Measurements from ENCODE around the gene SLC16A1.

- TF ChIP-seq, protein P1, sequence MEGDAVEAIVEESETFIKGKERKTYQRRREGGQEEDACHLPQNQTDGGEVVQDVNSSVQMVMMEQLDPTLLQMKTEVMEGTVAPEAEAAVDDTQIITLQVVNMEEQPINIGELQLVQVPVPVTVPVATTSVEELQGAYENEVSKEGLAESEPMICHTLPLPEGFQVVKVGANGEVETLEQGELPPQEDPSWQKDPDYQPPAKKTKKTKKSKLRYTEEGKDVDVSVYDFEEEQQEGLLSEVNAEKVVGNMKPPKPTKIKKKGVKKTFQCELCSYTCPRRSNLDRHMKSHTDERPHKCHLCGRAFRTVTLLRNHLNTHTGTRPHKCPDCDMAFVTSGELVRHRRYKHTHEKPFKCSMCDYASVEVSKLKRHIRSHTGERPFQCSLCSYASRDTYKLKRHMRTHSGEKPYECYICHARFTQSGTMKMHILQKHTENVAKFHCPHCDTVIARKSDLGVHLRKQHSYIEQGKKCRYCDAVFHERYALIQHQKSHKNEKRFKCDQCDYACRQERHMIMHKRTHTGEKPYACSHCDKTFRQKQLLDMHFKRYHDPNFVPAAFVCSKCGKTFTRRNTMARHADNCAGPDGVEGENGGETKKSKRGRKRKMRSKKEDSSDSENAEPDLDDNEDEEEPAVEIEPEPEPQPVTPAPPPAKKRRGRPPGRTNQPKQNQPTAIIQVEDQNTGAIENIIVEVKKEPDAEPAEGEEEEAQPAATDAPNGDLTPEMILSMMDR (IDR thresholded peaks at IDR 0.05; ENCODE audit: insufficient read depth, low read length, poor library complexity, severe bottlenecking), result no peak
- TF ChIP-seq EZH2phosphoT487 (conservative IDR thresholded peaks at IDR 0.05; ENCODE audit: low read length), result no peak
These were observed 15.0 kb upstream of the SLC16A1 start for GRCh38 chr1:112971006-112971405.
